WERI-Rb-1 (cell line): ENCODE data around the gene RNF220.
A peak's percentile ranks its signal among the peaks of the same experiment; 100 is the strongest.

ENCODE experiments used
- DNase-seq: peaks from one replicate; pipeline ENCODE4 v3.0.0-alpha.2; 2020
- H3K27ac ChIP-seq: fragments of 250-450 bp; sonication (Bioruptor Pico); 2 replicates; pipeline ENCODE4 v1.5.1; 2020; ENCODE audit warnings: mild to moderate bottlenecking, moderate library complexity
- H3K27me3 ChIP-seq: fragments of 250-450 bp; sonication (Bioruptor Pico); 2 replicates; pipeline ENCODE4 v1.5.1; 2021; ENCODE audit warnings: mild to moderate bottlenecking, low read depth, moderate library complexity; ENCODE audit not compliant: insufficient read depth, severe bottlenecking
- H3K36me3 ChIP-seq: fragments of 250-450 bp; sonication (Bioruptor Pico); 2 replicates; pipeline ENCODE4 v1.5.1; 2020; ENCODE audit warnings: mild to moderate bottlenecking, moderate library complexity
- H3K4me3 ChIP-seq: 2 replicates; pipeline ENCODE4 v1.5.1; 2011; ENCODE audit warnings: low read depth, mild to moderate bottlenecking, control low read depth, low read length
- H3K9me3 ChIP-seq: fragments of 250-450 bp; sonication (Bioruptor Pico); 2 replicates; pipeline ENCODE4 v1.5.1; 2021; ENCODE audit warnings: mild to moderate bottlenecking, moderate library complexity; ENCODE audit not compliant: severe bottlenecking
- CTCF ChIP-seq: IDR thresholded peaks from 2 replicates; pipeline ENCODE4 v1.5.1; 2011; ENCODE audit warnings: low read depth, mild to moderate bottlenecking, control low read depth, inconsistent platforms, low read length

Gene RNF220

GRCh38 chr1:44631333-44631646, 226.2 kb downstream of the RNF220 start:
- Histone ChIP-seq H3K9me3 (no peaks in the 10 kb centered on the region), H3K27me3 (no peaks in the 10 kb centered on the region), H3K4me3 (peak overlapping the region; percentile 75), H3K27ac (peak overlapping the region; percentile 98), H3K36me3 (peaks cover 40% of the 10 kb centered on the region)
- DNase-seq: no peak
- no peak for TF ChIP-seq CTCF

DNA sequence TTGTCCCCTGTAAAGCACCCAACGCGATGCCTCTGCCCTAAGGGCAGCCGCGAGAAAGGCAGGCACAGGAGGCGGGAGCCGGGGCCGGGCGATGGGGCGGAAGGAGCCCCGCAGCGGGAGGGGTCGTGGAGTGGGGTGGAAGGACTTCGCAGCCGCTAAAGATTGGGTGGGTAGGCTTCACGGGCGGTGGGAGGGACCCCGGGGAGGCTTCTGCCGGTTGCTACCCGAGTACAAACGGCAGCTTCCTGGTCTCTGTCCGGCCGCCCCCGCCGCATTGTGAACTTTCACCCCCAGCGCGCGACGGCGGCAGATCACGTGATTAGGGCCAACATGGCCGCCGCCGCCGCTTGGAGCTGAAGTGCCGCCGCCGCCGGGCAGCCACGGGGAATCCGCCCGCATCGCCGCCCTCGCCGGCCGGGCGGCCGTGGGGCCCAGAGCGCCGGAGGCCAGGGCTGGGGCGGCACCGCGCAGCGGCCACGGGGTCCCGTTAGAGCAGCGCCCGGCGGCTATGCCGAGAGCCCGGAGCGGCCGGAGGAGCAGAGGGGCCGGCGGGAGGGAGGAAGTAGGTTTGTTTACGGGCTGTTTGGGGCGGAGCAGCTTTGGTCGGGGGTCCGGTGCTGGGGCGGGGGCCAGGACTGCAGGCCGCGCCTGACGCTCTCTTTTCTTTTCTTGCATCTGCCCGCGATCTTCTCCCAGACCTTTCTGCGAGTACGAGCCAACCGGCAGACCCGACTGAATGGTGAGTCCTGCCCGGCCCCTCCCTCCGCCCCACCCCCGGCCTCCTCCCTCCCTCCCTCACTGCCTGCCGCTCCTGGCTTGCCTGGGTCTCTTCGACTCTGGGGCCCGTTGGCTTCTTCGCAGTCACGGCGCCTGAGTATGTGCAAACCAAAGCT, 226.8 kb downstream of the RNF220 start:
- Histone ChIP-seq H3K27ac (peak overlapping the region; percentile 98), H3K27me3 (no peaks in the 10 kb centered on the region), H3K4me3 (peak overlapping the region; percentile 75), H3K36me3 (peaks cover 46% of the 10 kb centered on the region), H3K9me3 (no peaks in the 10 kb centered on the region)
- DNase-seq: peak; percentile 89
- TF ChIP-seq CTCF: no peak

DNA sequence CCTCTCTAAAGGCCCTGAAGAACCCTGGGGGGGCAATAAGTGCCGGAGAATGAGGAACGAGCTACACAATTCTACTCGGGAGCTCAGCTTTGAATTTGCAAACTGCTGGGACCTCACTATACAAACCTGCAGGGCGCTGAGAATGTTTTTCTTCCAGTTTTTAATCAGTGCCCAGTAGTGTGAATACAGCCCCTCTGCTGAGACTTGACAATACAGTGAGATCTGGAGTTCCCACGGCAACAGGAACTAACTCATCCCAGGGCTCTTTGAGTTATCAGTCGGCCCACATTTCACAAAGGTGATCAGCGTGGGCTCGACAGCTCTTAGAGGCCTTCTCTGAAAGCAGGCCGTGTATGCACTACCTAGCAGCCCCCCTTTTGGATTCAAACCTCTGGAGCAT, 227.5 kb downstream of the RNF220 start:
- TF ChIP-seq CTCF: no peak
- no peak for DNase-seq
- H3K4me3 ChIP-seq: peak overlapping the region; percentile 75
- H3K27me3 ChIP-seq: no peaks in the 10 kb centered on the region
- H3K36me3 ChIP-seq: peaks cover 52% of the 10 kb centered on the region
- peak overlapping the region; percentile 98 for H3K27ac ChIP-seq
- H3K9me3 ChIP-seq: no peaks in the 10 kb centered on the region

- Histone ChIP-seq H3K36me3 (peaks cover 65% of the 10 kb centered on the region), H3K9me3 (no peaks in the 10 kb centered on the region), H3K4me3 (no peak overlapping the region), H3K27me3 (no peaks in the 10 kb centered on the region), H3K27ac (peak overlapping the region; percentile 97)
- TF ChIP-seq CTCF: no peak
- no peak for DNase-seq
These were observed 229.6 kb downstream of the RNF220 start for GRCh38 chr1:44634606-44635189.

DNA sequence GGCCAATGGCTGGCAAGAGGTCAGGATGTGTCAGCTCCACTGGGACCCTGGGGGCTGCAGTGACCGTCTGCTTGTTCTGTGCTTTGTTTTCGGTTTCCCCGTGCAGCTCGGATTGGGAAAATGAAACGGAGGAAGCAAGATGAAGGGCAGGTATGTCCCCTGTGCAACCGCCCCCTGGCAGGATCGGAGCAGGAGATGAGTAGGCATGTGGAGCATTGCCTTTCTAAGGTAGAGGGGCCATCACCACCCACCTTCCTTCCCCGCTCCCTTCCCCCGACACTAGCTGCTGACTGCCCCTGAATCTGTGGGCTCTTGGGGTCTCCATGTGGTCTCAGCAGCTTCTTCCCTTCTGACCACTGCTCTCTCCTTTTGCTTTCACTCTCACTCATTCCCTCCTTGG, 230.4 kb downstream of the RNF220 start:
- Histone ChIP-seq H3K36me3 (peaks cover 68% of the 10 kb centered on the region), H3K9me3 (no peaks in the 10 kb centered on the region)

More for the DNA sequence above, 230.4 kb downstream of the RNF220 start:
- Histone ChIP-seq H3K4me3 (no peak overlapping the region), H3K27me3 (no peaks in the 10 kb centered on the region), H3K27ac (peak overlapping the region; percentile 97)
- no peak for DNase-seq
- TF ChIP-seq CTCF: no peak
